ENCODE measurements around the gene DNAH10. TPM values are rescaled to one million over a fixed set of nuclear protein-coding genes. Genes with fewer than 3 reads are reported as not detected.
"Not testable (repeated sequence)": the region's sequence is repeated elsewhere in the genome, so short reads cannot be mapped to it uniquely, and the experiment has no call there.

The DNAH10 gene
- total RNA-seq, 2 experiments from 2014 or later, result 0.18 TPM

GRCh38 chr12:123903301-123904065, 141.4 kb downstream of the DNAH10 start:
- Mint-ChIP-seq H3K27ac (no peak overlapping the region), H3K27me3 (ENCODE audit: low read depth) (no peaks in the 10 kb centered on the region), H3K4me1 (ENCODE audit: low read depth) (peaks cover 12% of the 10 kb centered on the region), H3K4me3 (no peak overlapping the region), H3K36me3 (ENCODE audit: low read depth) (no peaks in the 10 kb centered on the region), H3K9me3 (ENCODE audit: insufficient read depth) (no peaks in the 10 kb centered on the region)
- DNase-seq (no peak), ATAC-seq (no peak)
- CTCF ChIA-PET, result interaction anchor here (0.9 to 6.7 kb wide), 3 partner anchors 13 to 117 kb away, joined by 3 to 72 read pairs (median 11); no protein-coding TSS in a partner anchor
- POLR2A ChIA-PET, result no interaction called here

GRCh38 chr12:123905319-123905925, 143.3 kb downstream of the DNAH10 start:
- H3K36me3 Mint-ChIP-seq (ENCODE audit: low read depth), result no peaks in the 10 kb centered on the region
- H3K4me3 Mint-ChIP-seq, result no peak overlapping the region
- DNase-seq (peak; percentile 76), ATAC-seq (peak; percentile 35)
- H3K9me3 Mint-ChIP-seq (ENCODE audit: insufficient read depth), result no peaks in the 10 kb centered on the region
- H3K27me3 Mint-ChIP-seq (ENCODE audit: low read depth), result no peaks in the 10 kb centered on the region
- ChIA-PET CTCF (interaction anchor here (0.6 to 6.7 kb wide), 23 partner anchors 8 to 283 kb away, joined by 3 to 72 read pairs (median 4); no protein-coding TSS in a partner anchor), POLR2A (no interaction called here)
- H3K4me1 Mint-ChIP-seq (ENCODE audit: low read depth), result peaks cover 12% of the 10 kb centered on the region
- no peak overlapping the region for H3K27ac Mint-ChIP-seq

- no peaks in the 10 kb centered on the region for H3K9me3 Mint-ChIP-seq (ENCODE audit: insufficient read depth)
- no peak overlapping the region for H3K4me3 Mint-ChIP-seq
- ChIA-PET POLR2A (no interaction called here), CTCF (interaction anchor here (1.3 to 6.7 kb wide), 3 partner anchors 15 to 77 kb away, joined by 3 to 72 read pairs (median 11); no protein-coding TSS in a partner anchor)
- H3K27me3 Mint-ChIP-seq (ENCODE audit: low read depth), result no peaks in the 10 kb centered on the region
- no peaks in the 10 kb centered on the region for H3K36me3 Mint-ChIP-seq (ENCODE audit: low read depth)
- H3K27ac Mint-ChIP-seq, result no peak overlapping the region
- no peak for ATAC-seq
- peaks cover 4% of the 10 kb centered on the region for H3K4me1 Mint-ChIP-seq (ENCODE audit: low read depth)
- DNase-seq, result no peak
Observed at GRCh38 chr12:123906711-123907420, 144.8 kb downstream of the DNAH10 start.

GRCh38 chr12:123907726-123908476, 145.8 kb downstream of the DNAH10 start:
- Mint-ChIP-seq H3K36me3 (ENCODE audit: low read depth) (no peaks in the 10 kb centered on the region), H3K4me1 (ENCODE audit: low read depth) (peaks cover 4% of the 10 kb centered on the region), H3K9me3 (ENCODE audit: insufficient read depth) (no peaks in the 10 kb centered on the region), H3K27ac (no peak overlapping the region), H3K27me3 (ENCODE audit: low read depth) (no peaks in the 10 kb centered on the region), H3K4me3 (no peak overlapping the region)
- ChIA-PET CTCF (no interaction called here), POLR2A (no interaction called here)
- ATAC-seq (no peak), DNase-seq (no peak)

- no peak for DNase-seq
- ChIA-PET CTCF (interaction anchor here (0.7 kb wide), 1 partner anchor 9 kb away, joined by 3 read pairs; no protein-coding TSS in a partner anchor), POLR2A (no interaction called here)
- no peaks in the 10 kb centered on the region for H3K9me3 Mint-ChIP-seq (ENCODE audit: insufficient read depth)
- H3K27ac Mint-ChIP-seq, result no peak overlapping the region
- no peaks in the 10 kb centered on the region for H3K36me3 Mint-ChIP-seq (ENCODE audit: low read depth)
- no peak overlapping the region for H3K4me3 Mint-ChIP-seq
- ATAC-seq, result no peak
- H3K27me3 Mint-ChIP-seq (ENCODE audit: low read depth), result no peaks in the 10 kb centered on the region
- peaks cover 4% of the 10 kb centered on the region for H3K4me1 Mint-ChIP-seq (ENCODE audit: low read depth)
Observed at GRCh38 chr12:123908884-123909725, 147.0 kb downstream of the DNAH10 start.

GRCh38 chr12:123910057-123910456, 148.0 kb downstream of the DNAH10 start:
- no peak overlapping the region for H3K4me3 Mint-ChIP-seq
- CTCF ChIA-PET, result interaction anchor here (1.2 to 1.5 kb wide), 2 partner anchors 24 to 73 kb away, joined by 3 to 13 read pairs; no protein-coding TSS in a partner anchor
- H3K36me3 Mint-ChIP-seq (ENCODE audit: low read depth), result no peaks in the 10 kb centered on the region
- DNase-seq (no peak), ATAC-seq (no peak)
- H3K27ac Mint-ChIP-seq, result no peak overlapping the region
- POLR2A ChIA-PET, result no interaction called here
- H3K27me3 Mint-ChIP-seq (ENCODE audit: low read depth), result no peaks in the 10 kb centered on the region
- H3K4me1 Mint-ChIP-seq (ENCODE audit: low read depth), result peaks cover 4% of the 10 kb centered on the region
- H3K9me3 Mint-ChIP-seq (ENCODE audit: insufficient read depth), result no peaks in the 10 kb centered on the region

- ChIA-PET CTCF (interaction anchor here (1.2 to 1.5 kb wide), 2 partner anchors 23 to 73 kb away, joined by 3 to 13 read pairs; no protein-coding TSS in a partner anchor), POLR2A (no interaction called here)
- H3K27ac Mint-ChIP-seq, result no peak overlapping the region
- H3K27me3 Mint-ChIP-seq (ENCODE audit: low read depth), result no peaks in the 10 kb centered on the region
- peak; percentile 31 for ATAC-seq
- H3K36me3 Mint-ChIP-seq (ENCODE audit: low read depth), result no peaks in the 10 kb centered on the region
- H3K4me1 Mint-ChIP-seq (ENCODE audit: low read depth), result no peaks in the 10 kb centered on the region
- H3K9me3 Mint-ChIP-seq (ENCODE audit: insufficient read depth), result no peaks in the 10 kb centered on the region
- no peak for DNase-seq
- no peak overlapping the region for H3K4me3 Mint-ChIP-seq
Observed at GRCh38 chr12:123910761-123911193, 148.7 kb downstream of the DNAH10 start.

GRCh38 chr12:123911672-123912409, 149.7 kb downstream of the DNAH10 start:
- H3K27me3 Mint-ChIP-seq (ENCODE audit: low read depth); ATAC-seq; H3K4me3 Mint-ChIP-seq; H3K4me1 Mint-ChIP-seq (ENCODE audit: low read depth); H3K27ac Mint-ChIP-seq; POLR2A ChIA-PET; CTCF ChIA-PET; DNase-seq; H3K9me3 Mint-ChIP-seq (ENCODE audit: insufficient read depth); H3K36me3 Mint-ChIP-seq (ENCODE audit: low read depth): not testable (repeated sequence)

- DNase-seq, result no peak
- no peaks in the 10 kb centered on the region for H3K9me3 Mint-ChIP-seq (ENCODE audit: insufficient read depth)
- CTCF ChIA-PET, result interaction anchor here (0.6 to 1.2 kb wide), 2 partner anchors 8 to 101 kb away, joined by 3 to 4 read pairs; no protein-coding TSS in a partner anchor
Observed at GRCh38 chr12:123912415-123913380, 150.6 kb downstream of the DNAH10 start.

More at GRCh38 chr12:123912415-123913380, 150.6 kb downstream of the DNAH10 start:
- ATAC-seq, result peak; percentile 50
- Mint-ChIP-seq H3K36me3 (ENCODE audit: low read depth) (no peaks in the 10 kb centered on the region), H3K4me3 (no peak overlapping the region), H3K4me1 (ENCODE audit: low read depth) (peaks cover 3% of the 10 kb centered on the region), H3K27ac (no peak overlapping the region), H3K27me3 (ENCODE audit: low read depth) (no peaks in the 10 kb centered on the region)
- POLR2A ChIA-PET, result no interaction called here
